Right lobe of liver (tissue), 6 donors: ENCODE data around the gene B4GAT1. TPM values are rescaled to one million over a fixed set of nuclear protein-coding genes. Genes with fewer than 3 reads are reported as not detected.
A peak's percentile ranks its signal among the peaks of the same experiment; 100 is the strongest.

ENCODE experiments used
- ATAC-seq, 4 donors: fragments of 200-7000 bp; cut with Tn5 transposase; one replicate each; pipeline ENCODE4 v1.9.1; 2020; ENCODE audit warnings: mild to moderate bottlenecking in 4 of 4, moderate library complexity in 4 of 4
- DNase-seq, 3 donors: peaks; one replicate each; pipeline ENCODE4 v3.0.0-alpha.2; 2020
- H3K27ac ChIP-seq, 3 donors: fragments of 200-600 bp; one replicate each; pipeline ENCODE4 v1.8.0; 2022
- H3K27me3 ChIP-seq, 2 donors: fragments of 200-600 bp; one replicate each; pipeline ENCODE4 v1.8.0; 2022
- H3K36me3 ChIP-seq, 4 donors: fragments of 200-600 bp; sonication (generic) in 1 of 4; one replicate each; pipeline versions ENCODE4 v1.5.1 to v1.8.0; 2017 to 2022; ENCODE audit warnings: control low read depth in 1 of 4
- H3K4me1 ChIP-seq, 4 donors: fragments of 200-600 bp; sonication (generic) in 1 of 4; one replicate each; pipeline versions ENCODE4 v1.5.1 to v1.8.0; 2017 to 2022; ENCODE audit warnings: control low read depth in 1 of 4
- H3K4me3 ChIP-seq, 3 donors: fragments of 200-600 bp; one replicate each; pipeline ENCODE4 v1.8.0; 2022
- H3K9me3 ChIP-seq, 4 donors: fragments of 200-600 bp; sonication (generic) in 1 of 4; one replicate each; pipeline versions ENCODE4 v1.5.1 to v1.8.0; 2017 to 2022; ENCODE audit warnings: control low read depth in 1 of 4
- CTCF ChIP-seq, 4 donors: fragments of 200-600 bp in 3 of 4; fragments of 450-650 bp in 1 of 4; IDR thresholded peaks; one replicate each; pipeline versions ENCODE4 v1.5.1 to v1.8.0; 2016 to 2022; ENCODE audit warnings: antibody characterized with exemption in 4 of 4, mild to moderate bottlenecking in 2 of 4
- POLR2A ChIP-seq: fragments of 450-650 bp; IDR thresholded peaks from one replicate; pipeline ENCODE4 v1.6.1; 2017; ENCODE audit warnings: antibody characterized with exemption, mild to moderate bottlenecking
- WGBS: methylation state at CpG from one replicate; pipeline ENCODE4 v1.1.6; 2018; ENCODE audit warnings: low coverage, low lambda C conversion rate; ENCODE audit not compliant: insufficient coverage; ENCODE audit errors: missing lambda C conversion rate; 5-methylcytosine and 5-hydroxymethylcytosine counted together
- intact Hi-C, 2 donors: fragments of 100-400 bp; cut with DNase I; formaldehyde crosslinking; loops; one replicate each; pipeline versions ENCODE4 v1.11.2 to v1.14.1; 2022
- total RNA-seq, 6 experiments: library from RNA; depleted of rRNA in 2 of 6; stranded (reverse); fragments of >200 nt in 2 of 6; fragmentation: NEBNext Ultra II Directional in 3 of 6; extraction: Animal tissue kit (Norgen Biotek cat#: 25700) in 3 of 6; gene quantifications; one replicate each; pipeline versions ENCODE4 v1.1.0 to v1.2.4, GENCODE V29; 2016 to 2023
- donor health status: DM: no; HTN: yes; CAD: no.
- donor health status: DM: no; HTN: no; CAD: no.
- donor health status: DM: no; HTN: no; CAD: no.
- donor health status: DM: no; HTN: yes; CAD: no.
- donor health status: DM: no; HTN: yes; CAD: no.

B4GAT1 gene
- total RNA-seq, 6 experiments from 2014 or later = 6.3 to 25.4 (median 15.6) TPM

DNA sequence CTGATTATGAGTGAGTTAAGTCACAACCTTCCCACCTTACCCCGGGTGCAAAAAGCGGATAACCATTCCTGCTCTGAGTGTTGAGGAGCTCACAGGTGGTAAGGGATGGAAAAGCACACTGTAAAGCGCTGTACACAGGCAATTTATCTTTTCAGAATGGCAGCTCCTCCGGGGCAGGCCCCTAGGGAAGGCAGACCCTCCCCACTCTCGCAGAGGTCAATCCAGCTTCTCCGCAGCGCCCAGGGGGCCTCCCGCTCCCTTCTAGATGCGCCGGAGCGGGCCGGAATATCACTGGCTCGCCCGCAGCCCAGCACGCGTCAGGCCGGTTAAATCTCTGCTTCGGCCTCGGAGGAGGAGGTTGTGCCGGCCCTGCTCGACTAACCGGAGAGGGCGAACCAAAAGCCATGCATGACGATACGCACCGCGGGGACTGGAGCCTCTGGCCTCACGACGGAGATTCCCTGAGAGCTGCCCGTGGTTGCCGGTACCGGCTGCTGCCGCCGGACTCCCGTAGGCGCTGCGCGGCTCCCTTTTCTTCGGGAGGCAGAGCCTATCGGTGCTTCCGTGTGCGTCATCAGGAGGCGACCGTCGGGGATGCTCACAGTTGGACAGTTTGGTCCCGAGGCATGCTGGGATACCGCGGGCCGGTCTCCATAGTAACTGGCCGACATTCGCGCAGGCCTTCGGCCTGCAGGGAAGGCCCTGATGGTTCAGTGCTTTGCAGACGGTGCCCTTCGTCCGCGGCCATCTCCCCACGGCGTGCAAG, 2.7 kb downstream of the B4GAT1 start, which contains the start of gene BRMS1:
Gene BRMS1 (minus strand): TSS at position 555 of the 766 bp plus-strand sequence. CDS start 2,870 bp downstream, outside the sequence.
- Histone ChIP-seq H3K36me3 (peaks cover 0 to 17% (median 4%) of the 10 kb centered on the region in 4 donors), H3K27me3 (no peaks in the 10 kb centered on the region), H3K27ac (peak within 1 kb of the TSS; percentile 11 to 64 (median 52)), H3K9me3 (no peaks in the 10 kb centered on the region), H3K4me1 (peaks cover 0 to 43% (median 13%) of the 10 kb centered on the region in 4 donors), H3K4me3 (peak within 1 kb of the TSS; percentile 92 to 100 (median 96))
- intact Hi-C loops = no loop called here
- under 1% methylated on average over 23 of the region's 59 CpGs for WGBS
- TF ChIP-seq CTCF (IDR thresholded peaks at IDR 0.05) (peak; percentile 5 to 30 (median 16)), POLR2A (peak; percentile 82)
- DNase-seq = peak; percentile 99
- ATAC-seq = peak; percentile 83 to 87 (median 85)

GRCh38 chr11:66343176-66343575, 4.3 kb downstream of the B4GAT1 start:
- ATAC-seq = no peak
- no peak overlapping the region for H3K27ac ChIP-seq
- H3K4me3 ChIP-seq = no peak overlapping the region
- DNase-seq = peak in 1 of 3 donors; percentile 15
- peaks cover 0 to 29% (median 11%) of the 10 kb centered on the region in 4 donors for H3K4me1 ChIP-seq
- 86% methylated on average over 8 of the region's 8 CpGs for WGBS
- peaks cover 0 to 23% (median 4%) of the 10 kb centered on the region in 4 donors for H3K36me3 ChIP-seq
- intact Hi-C loops = no loop called here
- no peaks in the 10 kb centered on the region for H3K27me3 ChIP-seq
- TF ChIP-seq CTCF (IDR thresholded peaks at IDR 0.05) (no peak), POLR2A (no peak)
- H3K9me3 ChIP-seq = no peaks in the 10 kb centered on the region

DNA sequence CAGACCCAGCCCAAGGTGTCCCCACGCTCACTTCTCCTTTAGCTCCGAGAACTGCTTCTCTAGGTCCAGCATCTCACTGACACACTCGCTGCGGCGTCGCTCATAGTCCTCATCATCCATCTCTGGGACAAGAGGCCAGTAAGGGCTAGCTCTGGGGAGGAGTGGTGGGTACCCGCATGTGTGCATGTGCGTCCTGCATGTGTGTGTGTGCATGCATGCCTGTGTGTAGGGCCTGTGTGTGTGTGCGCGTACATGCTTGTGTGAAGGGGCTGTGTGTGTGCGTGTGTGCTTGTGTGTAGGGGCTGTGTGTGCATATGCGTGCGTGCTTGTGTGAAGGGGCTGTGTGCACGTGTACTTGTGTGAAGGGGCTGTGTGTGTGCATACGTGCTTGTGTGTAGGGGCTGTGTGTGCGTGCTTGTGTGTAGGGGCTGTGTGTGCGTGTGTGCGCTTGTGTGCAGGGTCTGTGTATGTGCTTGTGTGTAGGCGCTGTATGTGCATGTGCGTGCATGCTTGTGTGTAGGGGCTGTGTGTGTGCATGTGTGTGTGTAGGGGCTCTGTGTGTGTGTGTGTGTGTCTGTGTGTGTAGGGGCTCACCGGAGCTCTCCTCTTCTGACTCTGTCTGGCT, 5.8 kb downstream of the B4GAT1 start:
- 89% methylated on average over 16 of the region's 21 CpGs for WGBS

More for the DNA sequence above, 5.8 kb downstream of the B4GAT1 start:
- H3K9me3 ChIP-seq = no peaks in the 10 kb centered on the region
- ATAC-seq (no peak), DNase-seq (peak in 1 of 3 donors; percentile 48)
- H3K4me1 ChIP-seq = peaks cover 0 to 24% (median 11%) of the 10 kb centered on the region in 4 donors
- TF ChIP-seq CTCF (IDR thresholded peaks at IDR 0.05) = no peak
- no peak for TF ChIP-seq POLR2A
- H3K27ac ChIP-seq = no peak overlapping the region
- intact Hi-C loops = no loop called here
- peaks cover 0 to 23% (median 4%) of the 10 kb centered on the region in 4 donors for H3K36me3 ChIP-seq
- H3K4me3 ChIP-seq = no peak overlapping the region
- H3K27me3 ChIP-seq = no peaks in the 10 kb centered on the region
